Fibroblast of lung (primary cell): ENCODE data around the gene CAMKMT. TPM values are rescaled to one million over a fixed set of nuclear protein-coding genes. Genes with fewer than 3 reads are reported as not detected.

Experiments
- DNase-seq, 2 donors: peaks; one replicate each; pipeline versions ENCODE4 v3.0.0 to v3.0.0-alpha.2; 2010; ENCODE audit warnings: low read depth in 2 of 2
- H2AFZ ChIP-seq: 2 replicates; pipeline ENCODE4 v1.5.1; 2012; ENCODE audit warnings: low read length, control low read depth, inconsistent platforms
- H3K27ac ChIP-seq: 2 replicates; pipeline ENCODE4 v1.5.1; 2011; ENCODE audit warnings: low read length, control low read depth; ENCODE audit not compliant: insufficient read depth
- H3K27me3 ChIP-seq: 2 replicates; pipeline ENCODE4 v1.5.1; 2011; ENCODE audit warnings: mild to moderate bottlenecking, low read length; ENCODE audit not compliant: control insufficient read depth, insufficient read depth
- H3K36me3 ChIP-seq: 2 replicates; pipeline ENCODE4 v1.5.1; 2011; ENCODE audit warnings: low read length; ENCODE audit not compliant: control insufficient read depth, insufficient read depth
- H3K4me1 ChIP-seq: 2 replicates; pipeline ENCODE4 v1.5.1; 2011; ENCODE audit warnings: low read length; ENCODE audit not compliant: control insufficient read depth, insufficient read depth; ENCODE audit errors: extremely low read depth
- H3K4me2 ChIP-seq: 2 replicates; pipeline ENCODE4 v1.5.1; 2011; ENCODE audit warnings: low read length, control low read depth; ENCODE audit not compliant: insufficient read depth; ENCODE audit errors: extremely low read depth
- H3K4me3 ChIP-seq, 4 experiments: fragments of 200-600 bp in 1 of 4; sonication (generic) in 1 of 4; replicated peaks in 1 of 4; 2 replicates each; pipeline ENCODE4 v1.5.1; 2011 to 2016; ENCODE audit warnings: low read length in 4 of 4, low read depth in 3 of 4, mild to moderate bottlenecking in 3 of 4, control low read depth in 2 of 4, inconsistent platforms in 1 of 4, mixed read lengths in 1 of 4; ENCODE audit not compliant: insufficient read depth in 1 of 4; ENCODE audit errors: control extremely low read depth in 1 of 4
- H3K79me2 ChIP-seq: 2 replicates; pipeline ENCODE4 v1.5.1; 2012; ENCODE audit warnings: mild to moderate bottlenecking, low read length, inconsistent platforms; ENCODE audit not compliant: control insufficient read depth, insufficient read depth
- H3K9ac ChIP-seq: 2 replicates; pipeline ENCODE4 v1.5.1; 2011; ENCODE audit warnings: mild to moderate bottlenecking, low read length, control low read depth; ENCODE audit not compliant: insufficient read depth
- H3K9me3 ChIP-seq: 2 replicates; pipeline ENCODE4 v1.5.1; 2012; ENCODE audit warnings: low read depth, low read length; ENCODE audit not compliant: control insufficient read depth, insufficient read depth
- H4K20me1 ChIP-seq: 2 replicates; pipeline ENCODE4 v1.5.1; 2011; ENCODE audit warnings: low read length; ENCODE audit not compliant: control insufficient read depth, insufficient read depth; ENCODE audit errors: extremely low read depth
- EZH2 ChIP-seq: IDR thresholded peaks from 2 replicates; pipeline ENCODE4 v1.5.1; 2012; ENCODE audit warnings: low read length, control low read depth, mild to moderate bottlenecking; ENCODE audit errors: missing control alignments
- polyA plus RNA-seq, 2 donors: library from polyadenylated mRNA; depleted of rRNA in 1 of 2; stranded (reverse) in 1 of 2; unstranded in 1 of 2; fragments of >200 nt; gene quantifications; 2 replicates each; pipeline ENCODE4 v1.2.1, GENCODE V29; 2011 to 2012; ENCODE audit warnings: missing spikeins in 1 of 2
- total RNA-seq: library from RNA; depleted of rRNA; stranded (reverse); fragments of >200 nt; gene quantifications from 2 replicates; pipeline ENCODE4 v1.2.1, GENCODE V29; 2014
- TF ChIP-seq, protein P1 (sequence below), 2 donors: IDR thresholded peaks in 1 of 2; conservative IDR thresholded peaks in 1 of 2; 1 replicate in 1 of 2; 2 replicates in 1 of 2; pipeline ENCODE4 v1.5.1; 2011 to 2012; ENCODE audit warnings: low read length in 2 of 2, control low read depth in 1 of 2, inconsistent platforms in 1 of 2, low read depth in 1 of 2, mild to moderate bottlenecking in 1 of 2

CAMKMT gene
- total and polyA plus RNA-seq, 2 donors (not counting 1 experiment from before 2014, with no cell fraction given) = 7.9 to 11.6 TPM

- Histone ChIP-seq H3K9me3 (no peaks in the 10 kb centered on the region), H3K79me2 (no peaks in the 10 kb centered on the region), H3K4me3 (no peak overlapping the region)
These were observed 187.3 kb downstream of the CAMKMT start for GRCh38 chr2:44549099-44549471.

DNA sequence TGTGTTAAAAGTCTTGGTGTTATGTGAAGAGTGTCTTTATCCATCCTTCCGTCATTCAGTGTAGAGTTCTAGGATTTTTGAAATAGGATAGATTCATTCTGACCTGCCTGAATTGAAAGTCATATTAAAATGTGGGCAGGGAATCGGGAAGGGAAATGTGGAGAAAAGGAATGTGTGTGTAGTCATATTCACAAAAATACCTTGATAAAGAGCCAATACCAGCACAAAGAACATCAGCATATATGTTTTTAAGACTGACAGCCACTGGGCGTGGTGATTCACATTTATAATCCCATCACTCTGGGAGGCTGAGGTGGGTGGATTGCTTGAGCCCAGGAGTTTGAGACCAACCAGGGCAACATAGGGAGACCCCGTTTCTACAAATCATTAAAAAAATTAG lies 188.1 kb downstream of the CAMKMT start:
- Histone ChIP-seq H3K4me2 (no peak overlapping the region), H2AFZ (no peak overlapping the region), H3K4me3 (no peak overlapping the region), H3K27ac (no peak overlapping the region), H3K4me1 (peaks cover 3% of the 10 kb centered on the region), H3K9ac (no peak overlapping the region), H4K20me1 (no peaks in the 10 kb centered on the region), H3K9me3 (no peaks in the 10 kb centered on the region), H3K36me3 (no peaks in the 10 kb centered on the region), H3K79me2 (no peaks in the 10 kb centered on the region), H3K27me3 (no peaks in the 10 kb centered on the region)
- no peak for TF ChIP-seq EZH2
- TF ChIP-seq, protein P1, sequence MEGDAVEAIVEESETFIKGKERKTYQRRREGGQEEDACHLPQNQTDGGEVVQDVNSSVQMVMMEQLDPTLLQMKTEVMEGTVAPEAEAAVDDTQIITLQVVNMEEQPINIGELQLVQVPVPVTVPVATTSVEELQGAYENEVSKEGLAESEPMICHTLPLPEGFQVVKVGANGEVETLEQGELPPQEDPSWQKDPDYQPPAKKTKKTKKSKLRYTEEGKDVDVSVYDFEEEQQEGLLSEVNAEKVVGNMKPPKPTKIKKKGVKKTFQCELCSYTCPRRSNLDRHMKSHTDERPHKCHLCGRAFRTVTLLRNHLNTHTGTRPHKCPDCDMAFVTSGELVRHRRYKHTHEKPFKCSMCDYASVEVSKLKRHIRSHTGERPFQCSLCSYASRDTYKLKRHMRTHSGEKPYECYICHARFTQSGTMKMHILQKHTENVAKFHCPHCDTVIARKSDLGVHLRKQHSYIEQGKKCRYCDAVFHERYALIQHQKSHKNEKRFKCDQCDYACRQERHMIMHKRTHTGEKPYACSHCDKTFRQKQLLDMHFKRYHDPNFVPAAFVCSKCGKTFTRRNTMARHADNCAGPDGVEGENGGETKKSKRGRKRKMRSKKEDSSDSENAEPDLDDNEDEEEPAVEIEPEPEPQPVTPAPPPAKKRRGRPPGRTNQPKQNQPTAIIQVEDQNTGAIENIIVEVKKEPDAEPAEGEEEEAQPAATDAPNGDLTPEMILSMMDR (conservative IDR thresholded peaks at IDR 0.05 in 1 of 2, IDR thresholded peaks at IDR 0.05 in 1 of 2; ENCODE audit: low read depth in 1 of 2, low read length in 2 of 2) = no peak
- DNase-seq = peak in 1 of 2 donors; percentile 78

More at GRCh38 chr2:44549099-44549471, 187.3 kb downstream of the CAMKMT start:
- peaks cover 3% of the 10 kb centered on the region for H3K4me1 ChIP-seq
- no peaks in the 10 kb centered on the region for H3K27me3 ChIP-seq
- H3K27ac ChIP-seq = no peak overlapping the region
- no peaks in the 10 kb centered on the region for H4K20me1 ChIP-seq
- H2AFZ ChIP-seq = no peak overlapping the region
- H3K9ac ChIP-seq = no peak overlapping the region
- no peak for TF ChIP-seq EZH2
- TF ChIP-seq, protein P1 (conservative IDR thresholded peaks at IDR 0.05 in 1 of 2, IDR thresholded peaks at IDR 0.05 in 1 of 2; ENCODE audit: low read depth in 1 of 2, low read length in 2 of 2) = no peak
- DNase-seq = peak; percentile 82 to 85
- H3K4me2 ChIP-seq = peak overlapping the region; percentile 38
- no peaks in the 10 kb centered on the region for H3K36me3 ChIP-seq

- Histone ChIP-seq H3K27ac (no peak overlapping the region), H3K9ac (no peak overlapping the region), H3K4me2 (no peak overlapping the region), H3K36me3 (no peaks in the 10 kb centered on the region), H4K20me1 (no peaks in the 10 kb centered on the region), H3K4me3 (no peak overlapping the region), H3K9me3 (no peaks in the 10 kb centered on the region), H3K27me3 (no peaks in the 10 kb centered on the region), H3K4me1 (peaks cover 3% of the 10 kb centered on the region), H2AFZ (no peak overlapping the region), H3K79me2 (no peaks in the 10 kb centered on the region)
- TF ChIP-seq EZH2 = no peak
- TF ChIP-seq, protein P1 (conservative IDR thresholded peaks at IDR 0.05 in 1 of 2, IDR thresholded peaks at IDR 0.05 in 1 of 2; ENCODE audit: low read depth in 1 of 2, low read length in 2 of 2) = no peak
- DNase-seq = peak in 1 of 2 donors; percentile 20
These were observed 188.8 kb downstream of the CAMKMT start for GRCh38 chr2:44550561-44550960.
